GM23338 (cell line): ENCODE results near the gene PDE6H. TPM values are rescaled to one million over a fixed set of nuclear protein-coding genes. Genes with fewer than 3 reads are reported as not detected.
A peak's percentile ranks its signal among the peaks of the same experiment; 100 is the strongest.

Source experiments
- ATAC-seq: fragments of 200-7000 bp; cut with Tn5 transposase; 3 replicates; pipeline ENCODE4 v1.9.1; 2020
- DNase-seq: peaks from one replicate; pipeline ENCODE4 v3.0.0-alpha.2; 2015; ENCODE audit warnings: low spot score
- H2AFZ ChIP-seq: fragments of 200-600 bp; sonication (generic); 2 replicates; pipeline ENCODE4 v1.8.0; 2016; ENCODE audit warnings: antibody characterized with exemption, mild to moderate bottlenecking, moderate library complexity
- H3F3A ChIP-seq: fragments of 200-600 bp; sonication (generic); replicated peaks from 2 replicates; pipeline ENCODE4 v1.8.0; 2017; ENCODE audit warnings: antibody characterized with exemption, mixed run types, low read depth
- H3K27ac ChIP-seq: fragments of 200-600 bp; sonication (generic); 2 replicates; pipeline ENCODE4 v1.6.1; 2016; ENCODE audit warnings: low read depth
- H3K27me3 ChIP-seq: fragments of 200-600 bp; sonication (generic); 2 replicates; pipeline ENCODE4 v1.8.0; 2016; ENCODE audit warnings: mild to moderate bottlenecking, mixed run types, moderate library complexity; ENCODE audit not compliant: insufficient read depth
- H3K36me3 ChIP-seq: fragments of 200-600 bp; sonication (generic); 2 replicates; pipeline ENCODE4 v1.8.0; 2016; ENCODE audit warnings: mild to moderate bottlenecking; ENCODE audit not compliant: insufficient read depth
- H3K4me1 ChIP-seq: fragments of 200-600 bp; sonication (generic); 2 replicates; pipeline ENCODE4 v1.8.0; 2016; ENCODE audit warnings: mild to moderate bottlenecking, moderate library complexity; ENCODE audit not compliant: insufficient read depth
- H3K4me2 ChIP-seq: fragments of 200-600 bp; sonication (generic); 2 replicates; pipeline ENCODE4 v1.7.1; 2017; ENCODE audit warnings: mixed run types
- H3K4me3 ChIP-seq: fragments of 200-600 bp; sonication (generic); 2 replicates; pipeline ENCODE4 v1.6.1; 2016; ENCODE audit warnings: mixed run types
- H3K79me2 ChIP-seq: fragments of 200-600 bp; sonication (generic); replicated peaks from 2 replicates; pipeline ENCODE4 v1.8.0; 2017; ENCODE audit warnings: mild to moderate bottlenecking; ENCODE audit not compliant: insufficient read depth
- H3K9me2 ChIP-seq: fragments of 200-600 bp; sonication (generic); 2 replicates; pipeline ENCODE4 v1.8.0; 2017; ENCODE audit not compliant: insufficient read depth
- H4K20me1 ChIP-seq: fragments of 200-600 bp; sonication (generic); replicated peaks from 2 replicates; pipeline ENCODE4 v1.8.0; 2017; ENCODE audit warnings: mild to moderate bottlenecking; ENCODE audit not compliant: insufficient read depth
- H3K27ac Mint-ChIP-seq: 2 replicates; pipeline ENCODE4 v1.8.0; 2020; ENCODE audit warnings: inconsistent platforms, mild to moderate bottlenecking, moderate library complexity, mixed read lengths
- H3K27me3 Mint-ChIP-seq: 3 replicates; pipeline ENCODE4 v1.8.0; 2022; ENCODE audit warnings: low read depth, mild to moderate bottlenecking, moderate library complexity, mixed read lengths, inconsistent platforms; ENCODE audit not compliant: insufficient read depth, poor library complexity
- H3K36me3 Mint-ChIP-seq: 3 replicates; pipeline ENCODE4 v1.8.0; 2021; ENCODE audit warnings: low read depth, mild to moderate bottlenecking, inconsistent platforms, moderate library complexity, mixed read lengths
- H3K4me1 Mint-ChIP-seq: 3 replicates; pipeline ENCODE4 v1.8.0; 2020; ENCODE audit warnings: mild to moderate bottlenecking, inconsistent platforms, mixed read lengths
- H3K4me3 Mint-ChIP-seq: 3 replicates; pipeline ENCODE4 v1.8.0; 2021; ENCODE audit warnings: moderate library complexity, mild to moderate bottlenecking, inconsistent platforms, mixed read lengths
- H3K9me3 Mint-ChIP-seq: 3 replicates; pipeline ENCODE4 v1.8.0; 2020; ENCODE audit warnings: moderate library complexity, mild to moderate bottlenecking, inconsistent platforms, mixed read lengths
- CREB1 ChIP-seq: fragments of 250-450 bp; sonication (Bioruptor Pico); IDR thresholded peaks from 2 replicates; pipeline ENCODE4 v1.5.0; 2020; ENCODE audit warnings: low read depth, mild to moderate bottlenecking, moderate library complexity
- CTCF ChIP-seq, 2 experiments: fragments of 200-600 bp in 1 of 2; sonication (generic) in 1 of 2; conservative IDR thresholded peaks; 2 replicates each; pipeline versions ENCODE4 v1.5.1 to v1.6.1; 2016 to 2017; ENCODE audit warnings: antibody characterized with exemption in 2 of 2, low read depth in 2 of 2, mild to moderate bottlenecking in 2 of 2, moderate library complexity in 1 of 2
- ETS1 ChIP-seq: IDR thresholded peaks from 2 replicates; pipeline ENCODE4 v1.6.1; 2016; ENCODE audit warnings: antibody characterized with exemption
- EZH2 ChIP-seq: fragments of 200-600 bp; sonication (generic); IDR thresholded peaks from one replicate; pipeline ENCODE4 v1.8.0; 2017; ENCODE audit warnings: antibody characterized with exemption, mild to moderate bottlenecking, low read depth; ENCODE audit not compliant: unreplicated experiment
- EZH2phosphoT487 ChIP-seq: fragments of 200-600 bp; sonication (generic); IDR thresholded peaks from one replicate; pipeline ENCODE4 v1.8.1; 2018; ENCODE audit warnings: antibody characterized with exemption; ENCODE audit not compliant: unreplicated experiment
- JUNB ChIP-seq: IDR thresholded peaks from one replicate; pipeline ENCODE4 v1.6.1; 2016; ENCODE audit warnings: antibody characterized with exemption; ENCODE audit not compliant: unreplicated experiment
- NANOG ChIP-seq: IDR thresholded peaks from 2 replicates; pipeline ENCODE4 v1.6.1; 2016; ENCODE audit warnings: antibody characterized with exemption, borderline replicate concordance
- POLR2AphosphoS5 ChIP-seq: IDR thresholded peaks from 2 replicates; pipeline ENCODE4 v1.6.1; 2016; ENCODE audit warnings: antibody characterized with exemption, low read depth
- STAT1 ChIP-seq: IDR thresholded peaks from one replicate; pipeline ENCODE4 v1.6.1; 2016; ENCODE audit warnings: antibody characterized with exemption; ENCODE audit not compliant: unreplicated experiment
- polyA plus RNA-seq: library from polyadenylated mRNA; unstranded; fragments of >200 nt; fragmentation: Nextera tagmentation; extraction: Ambion mirVana; gene quantifications from 2 replicates; pipeline ENCODE4 v1.2.1, GENCODE V29; 2016
- total RNA-seq: library from RNA; depleted of rRNA; stranded (reverse); fragments of >200 nt; shearing (Covaris generic); gene quantifications from 2 replicates; pipeline ENCODE4 v1.2.3, GENCODE V29; 2014
- TF ChIP-seq, protein P1 (sequence below): IDR thresholded peaks from one replicate; pipeline ENCODE4 v1.6.1; 2018; ENCODE audit warnings: antibody characterized with exemption; ENCODE audit not compliant: unreplicated experiment

PDE6H gene
- total and polyA plus RNA-seq, 2 experiments from 2014 or later: not detected

GRCh38 chr12:14941369-14941768 is 31.5 kb upstream of the PDE6H start (continued):
- TF ChIP-seq CTCF (conservative IDR thresholded peaks at IDR 0.05; ENCODE audit: low read depth in 2 of 2): no peak

- Histone ChIP-seq H3K9me2 (peaks cover 3% of the 10 kb centered on the region; the same call in 1 of the 2 replicates), H4K20me1 (no peaks in the 10 kb centered on the region), H3K4me1 (no peaks in the 10 kb centered on the region), H3K36me3 (no peaks in the 10 kb centered on the region), H2AFZ (no peak overlapping the region), H3F3A (no peaks in the 10 kb centered on the region), H3K27ac (no peak overlapping the region), H3K27me3 (no peaks in the 10 kb centered on the region), H3K4me2 (no peak overlapping the region), H3K4me3 (no peak overlapping the region), H3K79me2 (no peaks in the 10 kb centered on the region)
- Mint-ChIP-seq H3K9me3 (no peaks in the 10 kb centered on the region), H3K27me3 (no peaks in the 10 kb centered on the region), H3K4me3 (no peak overlapping the region), H3K4me1 (peaks cover under 1% of the 10 kb centered on the region; the same call in 2 of the 3 replicates), H3K27ac (no peak overlapping the region), H3K36me3 (no peaks in the 10 kb centered on the region)
- no peak for DNase-seq
- ATAC-seq: no peak
- TF ChIP-seq EZH2phosphoT487: no peak
Measured at GRCh38 chr12:14942196-14942931, 30.5 kb upstream of the PDE6H start.

DNA sequence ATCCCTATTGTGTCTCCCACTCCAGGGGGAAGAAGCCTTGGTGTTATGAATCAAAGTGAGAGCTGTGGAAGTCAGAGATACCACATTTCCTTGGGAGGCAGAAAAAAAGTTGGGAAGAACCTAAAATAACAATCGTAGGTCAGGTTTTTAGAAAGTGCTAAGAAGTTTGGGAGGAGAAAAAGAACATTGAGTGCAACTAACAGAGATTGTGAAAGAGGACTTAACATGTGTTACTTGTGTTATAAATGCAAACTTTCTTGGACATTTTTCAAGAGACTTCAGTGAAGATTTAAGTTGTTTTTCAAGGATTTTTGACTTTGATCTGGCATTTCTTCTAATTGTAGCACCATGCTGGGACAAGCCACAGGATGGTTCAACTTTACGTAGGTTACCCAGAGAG is 26.7 kb upstream of the PDE6H start:
- Mint-ChIP-seq H3K4me3 (no peak overlapping the region), H3K27me3 (no peaks in the 10 kb centered on the region), H3K27ac (no peak overlapping the region), H3K36me3 (no peaks in the 10 kb centered on the region), H3K9me3 (no peaks in the 10 kb centered on the region), H3K4me1 (peaks cover 16% of the 10 kb centered on the region)
- H2AFZ ChIP-seq: peak overlapping the region; percentile 38; the same call in 1 of the 2 replicates
- no peaks in the 10 kb centered on the region for H3F3A ChIP-seq
- DNase-seq: no peak
- H4K20me1 ChIP-seq: no peaks in the 10 kb centered on the region
- H3K36me3 ChIP-seq: no peaks in the 10 kb centered on the region
- H3K79me2 ChIP-seq: no peaks in the 10 kb centered on the region
- H3K4me2 ChIP-seq: no peak overlapping the region
- no peak overlapping the region for H3K4me3 ChIP-seq
- no peak for ATAC-seq
- peaks cover 3% of the 10 kb centered on the region; the same call in 1 of the 2 replicates for H3K9me2 ChIP-seq
- no peak overlapping the region for H3K27ac ChIP-seq
- H3K27me3 ChIP-seq: no peaks in the 10 kb centered on the region
- no peaks in the 10 kb centered on the region; the same call in 1 of the 2 replicates for H3K4me1 ChIP-seq
- TF ChIP-seq POLR2AphosphoS5 (no peak), STAT1 (no peak), CTCF (conservative IDR thresholded peaks at IDR 0.05; ENCODE audit: low read depth in 2 of 2) (no peak), EZH2phosphoT487 (no peak), JUNB (no peak), EZH2 (no peak), NANOG (no peak), CREB1 (CRISPR knock-in tag) (no peak), ETS1 (no peak)
- TF ChIP-seq, protein P1, sequence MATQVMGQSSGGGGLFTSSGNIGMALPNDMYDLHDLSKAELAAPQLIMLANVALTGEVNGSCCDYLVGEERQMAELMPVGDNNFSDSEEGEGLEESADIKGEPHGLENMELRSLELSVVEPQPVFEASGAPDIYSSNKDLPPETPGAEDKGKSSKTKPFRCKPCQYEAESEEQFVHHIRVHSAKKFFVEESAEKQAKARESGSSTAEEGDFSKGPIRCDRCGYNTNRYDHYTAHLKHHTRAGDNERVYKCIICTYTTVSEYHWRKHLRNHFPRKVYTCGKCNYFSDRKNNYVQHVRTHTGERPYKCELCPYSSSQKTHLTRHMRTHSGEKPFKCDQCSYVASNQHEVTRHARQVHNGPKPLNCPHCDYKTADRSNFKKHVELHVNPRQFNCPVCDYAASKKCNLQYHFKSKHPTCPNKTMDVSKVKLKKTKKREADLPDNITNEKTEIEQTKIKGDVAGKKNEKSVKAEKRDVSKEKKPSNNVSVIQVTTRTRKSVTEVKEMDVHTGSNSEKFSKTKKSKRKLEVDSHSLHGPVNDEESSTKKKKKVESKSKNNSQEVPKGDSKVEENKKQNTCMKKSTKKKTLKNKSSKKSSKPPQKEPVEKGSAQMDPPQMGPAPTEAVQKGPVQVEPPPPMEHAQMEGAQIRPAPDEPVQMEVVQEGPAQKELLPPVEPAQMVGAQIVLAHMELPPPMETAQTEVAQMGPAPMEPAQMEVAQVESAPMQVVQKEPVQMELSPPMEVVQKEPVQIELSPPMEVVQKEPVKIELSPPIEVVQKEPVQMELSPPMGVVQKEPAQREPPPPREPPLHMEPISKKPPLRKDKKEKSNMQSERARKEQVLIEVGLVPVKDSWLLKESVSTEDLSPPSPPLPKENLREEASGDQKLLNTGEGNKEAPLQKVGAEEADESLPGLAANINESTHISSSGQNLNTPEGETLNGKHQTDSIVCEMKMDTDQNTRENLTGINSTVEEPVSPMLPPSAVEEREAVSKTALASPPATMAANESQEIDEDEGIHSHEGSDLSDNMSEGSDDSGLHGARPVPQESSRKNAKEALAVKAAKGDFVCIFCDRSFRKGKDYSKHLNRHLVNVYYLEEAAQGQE: no peak
